Measurements from ENCODE around the gene ZNF592. TPM values are rescaled to one million over a fixed set of nuclear protein-coding genes. Genes with fewer than 3 reads are reported as not detected.

The ZNF592 gene
- polyA plus RNA-seq, 1 donor (not counting 4 experiments of a cell fraction or from before 2014, with no cell fraction given), result 4.1 TPM

DNA sequence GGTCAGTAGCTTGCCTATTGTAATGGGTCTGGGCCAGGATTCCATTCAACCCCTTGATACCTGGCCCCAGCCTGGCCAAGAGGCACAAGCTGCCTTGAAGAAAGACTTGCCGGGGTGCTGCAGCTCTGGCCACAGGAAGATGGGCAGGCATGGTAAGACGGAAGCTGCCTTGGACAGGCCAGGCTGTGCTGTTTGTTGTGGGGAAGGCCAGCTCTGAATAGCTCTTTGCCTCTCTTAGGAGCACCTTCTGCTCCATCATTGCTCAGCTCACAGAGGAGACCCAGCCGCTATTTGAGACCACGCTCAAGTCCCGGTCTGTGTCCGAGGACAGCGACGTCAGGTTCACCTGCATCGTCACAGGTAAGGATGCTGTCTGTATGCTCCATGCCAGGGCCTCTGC, 78.9 kb downstream of the ZNF592 start:
- Histone ChIP-seq H3K36me3 (ENCODE audit: control insufficient read depth in 2 of 2, extremely low read depth in 1 of 2, insufficient read depth in 2 of 2, low read length in 2 of 2) (no peaks in the 10 kb centered on the region), H3K27me3 (ENCODE audit: control insufficient read depth, extremely low read depth, insufficient read depth, low read length) (peaks cover 3% of the 10 kb centered on the region), H3K9me1 (ENCODE audit: control insufficient read depth, extremely low read depth, insufficient read depth, low read length) (no peaks in the 10 kb centered on the region), H3K27ac (ENCODE audit: control insufficient read depth, insufficient read depth, low read length) (no peak overlapping the region), H3K9ac (ENCODE audit: control insufficient read depth, extremely low read depth, insufficient read depth, low read length) (no peak overlapping the region), H3K9me3 (ENCODE audit: control insufficient read depth, low read depth, low read length) (no peaks in the 10 kb centered on the region), H4K20me1 (ENCODE audit: control insufficient read depth, extremely low read depth, insufficient read depth, low read length) (no peaks in the 10 kb centered on the region), H3K4me2 (ENCODE audit: control insufficient read depth, extremely low read depth, insufficient read depth, low read depth, low read length) (no peak overlapping the region), H3K4me1 (ENCODE audit: control insufficient read depth, extremely low read depth, insufficient read depth, low read length) (no peaks in the 10 kb centered on the region), H3K4me3 (ENCODE audit: control insufficient read depth in 2 of 3, extremely low read depth in 1 of 3, insufficient read depth in 2 of 3, low read depth in 1 of 3, low read length in 3 of 3) (no peak overlapping the region), H3K79me2 (ENCODE audit: control insufficient read depth, insufficient read depth, low read length) (no peaks in the 10 kb centered on the region), H2AFZ (ENCODE audit: control insufficient read depth, low read length) (no peak overlapping the region)
- DNase-seq (ENCODE audit: low read depth, low spot score) (no peak), FAIRE-seq (no peak)
- dilution Hi-C loops (cut with MboI; ENCODE audit: extremely low pct_ligation_motif_present, low sequenced_read_pairs), result no loop called here
- TF ChIP-seq, protein P1, sequence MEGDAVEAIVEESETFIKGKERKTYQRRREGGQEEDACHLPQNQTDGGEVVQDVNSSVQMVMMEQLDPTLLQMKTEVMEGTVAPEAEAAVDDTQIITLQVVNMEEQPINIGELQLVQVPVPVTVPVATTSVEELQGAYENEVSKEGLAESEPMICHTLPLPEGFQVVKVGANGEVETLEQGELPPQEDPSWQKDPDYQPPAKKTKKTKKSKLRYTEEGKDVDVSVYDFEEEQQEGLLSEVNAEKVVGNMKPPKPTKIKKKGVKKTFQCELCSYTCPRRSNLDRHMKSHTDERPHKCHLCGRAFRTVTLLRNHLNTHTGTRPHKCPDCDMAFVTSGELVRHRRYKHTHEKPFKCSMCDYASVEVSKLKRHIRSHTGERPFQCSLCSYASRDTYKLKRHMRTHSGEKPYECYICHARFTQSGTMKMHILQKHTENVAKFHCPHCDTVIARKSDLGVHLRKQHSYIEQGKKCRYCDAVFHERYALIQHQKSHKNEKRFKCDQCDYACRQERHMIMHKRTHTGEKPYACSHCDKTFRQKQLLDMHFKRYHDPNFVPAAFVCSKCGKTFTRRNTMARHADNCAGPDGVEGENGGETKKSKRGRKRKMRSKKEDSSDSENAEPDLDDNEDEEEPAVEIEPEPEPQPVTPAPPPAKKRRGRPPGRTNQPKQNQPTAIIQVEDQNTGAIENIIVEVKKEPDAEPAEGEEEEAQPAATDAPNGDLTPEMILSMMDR (optimal IDR thresholded peaks at IDR 0.05 in 1 of 3, IDR thresholded peaks at IDR 0.05 in 1 of 3, conservative IDR thresholded peaks at IDR 0.05 in 1 of 3; ENCODE audit: extremely low read depth in 1 of 3, insufficient read depth in 2 of 3, low read length in 3 of 3), result no peak
- no peak for TF ChIP-seq EZH2 (IDR thresholded peaks at IDR 0.05; ENCODE audit: low read length)

DNA sequence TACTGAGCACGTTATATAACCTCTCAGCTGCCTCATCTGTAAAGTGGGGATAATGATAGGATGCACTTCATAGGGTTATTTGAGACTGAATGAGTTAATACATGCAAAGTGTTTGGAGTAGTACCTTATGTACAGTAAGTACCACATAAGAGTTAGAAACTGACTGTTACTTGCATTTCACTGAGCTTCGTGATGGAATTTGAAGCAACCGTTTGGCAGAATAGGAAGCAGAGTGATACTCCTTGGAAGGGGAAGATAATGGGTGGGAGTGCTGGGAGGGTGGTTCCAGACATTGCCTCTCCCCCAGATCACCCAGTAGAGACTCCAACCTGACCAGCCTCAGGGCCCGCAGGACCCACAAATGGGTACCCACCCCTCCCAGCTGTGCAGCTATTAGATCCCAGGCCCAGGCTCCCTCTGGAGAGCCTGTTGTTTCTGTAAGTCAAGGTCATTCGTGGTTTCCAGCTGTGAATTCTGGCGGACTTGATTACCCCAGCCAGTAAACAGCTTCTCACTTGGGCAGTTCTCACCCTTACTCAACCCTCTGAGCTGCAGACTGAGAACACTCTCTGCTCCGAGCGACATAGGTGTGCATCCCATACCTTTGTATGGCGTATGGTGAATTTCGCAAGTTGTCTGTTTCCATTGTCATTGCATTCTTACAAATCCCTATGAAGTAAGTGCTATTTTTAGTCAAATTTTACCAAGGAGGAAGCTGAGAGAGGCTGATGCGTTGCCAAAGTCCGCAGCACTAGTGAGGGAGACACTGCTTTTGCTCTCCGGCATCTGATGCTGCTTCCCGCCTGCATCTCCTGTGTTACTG, 79.9 kb downstream of the ZNF592 start:
- Histone ChIP-seq H3K27me3 (ENCODE audit: control insufficient read depth, extremely low read depth, insufficient read depth, low read length) (no peaks in the 10 kb centered on the region), H2AFZ (ENCODE audit: control insufficient read depth, low read length) (no peak overlapping the region), H3K4me2 (ENCODE audit: control insufficient read depth, extremely low read depth, insufficient read depth, low read depth, low read length) (no peak overlapping the region), H4K20me1 (ENCODE audit: control insufficient read depth, extremely low read depth, insufficient read depth, low read length) (no peaks in the 10 kb centered on the region), H3K9ac (ENCODE audit: control insufficient read depth, extremely low read depth, insufficient read depth, low read length) (no peak overlapping the region), H3K36me3 (ENCODE audit: control insufficient read depth in 2 of 2, extremely low read depth in 1 of 2, insufficient read depth in 2 of 2, low read length in 2 of 2) (no peaks in the 10 kb centered on the region), H3K4me3 (ENCODE audit: control insufficient read depth in 2 of 3, extremely low read depth in 1 of 3, insufficient read depth in 2 of 3, low read depth in 1 of 3, low read length in 3 of 3) (no peak overlapping the region), H3K4me1 (ENCODE audit: control insufficient read depth, extremely low read depth, insufficient read depth, low read length) (no peaks in the 10 kb centered on the region), H3K9me3 (ENCODE audit: control insufficient read depth, low read depth, low read length) (no peaks in the 10 kb centered on the region), H3K27ac (ENCODE audit: control insufficient read depth, insufficient read depth, low read length) (no peak overlapping the region), H3K79me2 (ENCODE audit: control insufficient read depth, insufficient read depth, low read length) (no peaks in the 10 kb centered on the region), H3K9me1 (ENCODE audit: control insufficient read depth, extremely low read depth, insufficient read depth, low read length) (no peaks in the 10 kb centered on the region)
- TF ChIP-seq EZH2 (IDR thresholded peaks at IDR 0.05; ENCODE audit: low read length), result no peak
- TF ChIP-seq, protein P1 (optimal IDR thresholded peaks at IDR 0.05 in 1 of 3, IDR thresholded peaks at IDR 0.05 in 1 of 3, conservative IDR thresholded peaks at IDR 0.05 in 1 of 3; ENCODE audit: extremely low read depth in 1 of 3, insufficient read depth in 2 of 3, low read length in 3 of 3), result no peak
- FAIRE-seq (no peak), DNase-seq (ENCODE audit: low read depth, low spot score) (no peak)
- dilution Hi-C loops (cut with MboI; ENCODE audit: extremely low pct_ligation_motif_present, low sequenced_read_pairs), result no loop called here

All from keratinocyte (primary cell).